GM12878 (cell line): Measurements from ENCODE around the gene KIFBP. TPM values are rescaled to one million over a fixed set of nuclear protein-coding genes. Genes with fewer than 3 reads are reported as not detected.

Experiments used
- ATAC-seq: fragments of 200-7000 bp; cut with Tn5 transposase; 3 replicates; pipeline ENCODE4 v1.9.1; 2020; ENCODE audit warnings: mild to moderate bottlenecking, moderate library complexity
- BruUV-seq: library from RNA; stranded (reverse); fragments of 400-500 nt; replicated peaks from 2 replicates; lab custom pipeline; 2021; lab: Mats Ljungman, UMichigan
- CTCF ChIA-PET: fragments of 300-600 bp; sonication (Branson Sonifier 250); formaldehyde crosslinking; extraction: SDS; loops from one replicate; lab custom pipeline; 2021; ENCODE audit warnings: inconsistent platforms; lab: Yijun Ruan, JAX
- POLR2A ChIA-PET: fragments of 350-600 bp; formaldehyde crosslinking; extraction: SDS; loops from one replicate; lab custom pipeline; 2021; ENCODE audit warnings: inconsistent platforms; lab: Charles Lee
- RAD21 ChIA-PET: fragments of 300-600 bp; sonication (Branson Sonifier 250); formaldehyde crosslinking; loops from one replicate; lab custom pipeline; 2023; ENCODE audit warnings: antibody characterized with exemption; ENCODE audit not compliant: unreplicated experiment; lab: Charles Lee
- SMC1A ChIA-PET: fragments of 300-600 bp; sonication (Branson Sonifier 250); formaldehyde crosslinking; loops from one replicate; lab custom pipeline; 2023; ENCODE audit not compliant: unreplicated experiment, uncharacterized antibody; lab: Charles Lee
- DNase-seq: peaks from one replicate; pipeline ENCODE4 v3.0.0-alpha.2; 2011; ENCODE audit warnings: low read depth, low spot score
- FAIRE-seq: peaks from 3 replicates; lab custom pipeline; 2011; peaks lifted over from hg19 to GRCh38; lab: Jason Lieb, UNC
- H2AFZ ChIP-seq: 2 replicates; pipeline ENCODE4 v1.6.0; 2011; ENCODE audit warnings: low read depth, low read length, control low read depth; ENCODE audit not compliant: control insufficient read depth
- H3K27ac ChIP-seq: 2 replicates; pipeline ENCODE4 v1.5.1; 2011; ENCODE audit warnings: control low read depth; ENCODE audit not compliant: control insufficient read depth, insufficient read depth
- H3K27me3 ChIP-seq, 2 experiments: replicated peaks in 1 of 2; 2 replicates each; pipeline versions ENCODE4 v1.6.0 to v1.6.1; 2011; ENCODE audit warnings: low read length in 1 of 2; ENCODE audit not compliant: control insufficient read depth in 2 of 2, insufficient read depth in 2 of 2
- H3K36me3 ChIP-seq, 2 experiments: 2 replicates each; pipeline ENCODE4 v1.5.1; 2011; ENCODE audit warnings: low read length in 1 of 2; ENCODE audit not compliant: control insufficient read depth in 2 of 2, insufficient read depth in 2 of 2
- H3K4me1 ChIP-seq: 2 replicates; pipeline ENCODE4 v1.6.1; 2011; ENCODE audit warnings: mild to moderate bottlenecking, low read length, moderate library complexity, mixed read lengths; ENCODE audit not compliant: control insufficient read depth, insufficient read depth
- H3K4me2 ChIP-seq: 2 replicates; pipeline ENCODE4 v1.6.0; 2011; ENCODE audit warnings: control low read depth; ENCODE audit not compliant: control insufficient read depth, insufficient read depth
- H3K4me3 ChIP-seq: fragments of 200-600 bp; sonication (generic); 2 replicates; pipeline ENCODE4 v1.5.1; 2016
- H3K79me2 ChIP-seq: 2 replicates; pipeline ENCODE4 v1.6.0; 2011; ENCODE audit warnings: low read length; ENCODE audit not compliant: control insufficient read depth, insufficient read depth
- H3K9ac ChIP-seq: 2 replicates; pipeline ENCODE4 v1.8.0; 2011; ENCODE audit warnings: low read length, control low read depth, mixed read lengths; ENCODE audit not compliant: control insufficient read depth, insufficient read depth
- H3K9me3 ChIP-seq: replicated peaks from 3 replicates; pipeline ENCODE4 v1.5.1; 2011; ENCODE audit warnings: mild to moderate bottlenecking, low read length; ENCODE audit not compliant: control insufficient read depth, insufficient read depth
- H4K20me1 ChIP-seq: 2 replicates; pipeline ENCODE4 v1.6.0; 2011; ENCODE audit not compliant: control insufficient read depth, insufficient read depth
- PRDM15 ChIP-seq: fragments of 450-650 bp; formaldehyde crosslinking; IDR thresholded peaks from 2 replicates; pipeline ENCODE4 v1.4.0; 2020; ENCODE audit warnings: mild to moderate bottlenecking, moderate library complexity
- SMC3 ChIP-seq: IDR thresholded peaks from 2 replicates; pipeline ENCODE4 v1.6.1; 2011; ENCODE audit warnings: low read length, improper control_type of control experiment, borderline replicate concordance
- TCF3 ChIP-seq: IDR thresholded peaks from 2 replicates; pipeline ENCODE4 v1.6.1; 2012; ENCODE audit warnings: low read depth, mild to moderate bottlenecking, low read length, borderline replicate concordance; ENCODE audit not compliant: insufficient read depth
- ZNF207 ChIP-seq: fragments of 450-650 bp; IDR thresholded peaks from 2 replicates; pipeline ENCODE4 v1.6.1; 2014; ENCODE audit warnings: antibody characterized with exemption, mild to moderate bottlenecking, borderline replicate concordance
- ZZZ3 ChIP-seq: IDR thresholded peaks from 2 replicates; pipeline ENCODE4 v1.6.1; 2011; ENCODE audit warnings: low read depth; ENCODE audit not compliant: control insufficient read depth, insufficient read length
- WGBS: methylation state at CpG from one replicate; pipeline ENCODE4 v1.1.6; 2016; ENCODE audit warnings: low lambda C conversion rate; ENCODE audit not compliant: insufficient replicate concordance, insufficient coverage; ENCODE audit errors: missing lambda C conversion rate; 5-methylcytosine and 5-hydroxymethylcytosine counted together
- in situ Hi-C: fragments of 300-500 bp; cut with MboI; formaldehyde crosslinking; loops from 9 replicates; pipeline ENCODE4 v1.14.3; 2018; ENCODE audit warnings: mixed read lengths
- intact Hi-C: fragments of 100-400 bp; cut with micrococcal nuclease; formaldehyde crosslinking; loops from one replicate; pipeline ENCODE4 v1.14.2; 2022; ENCODE audit not compliant: unreplicated experiment
- polyA plus RNA-seq, 11 experiments: library from polyadenylated mRNA; depleted of rRNA in 4 of 11; unstranded in 6 of 11; stranded (reverse) in 5 of 11; fragments of >200 nt; fragmentation: Nextera tagmentation in 4 of 11; fragmentation: Illumina TruSeq in 1 of 11; extraction: Ambion mirVana in 4 of 11; extraction: Trizol in 1 of 11; gene quantifications; 1 replicate in 1 of 11; 2 replicates in 10 of 11; pipeline versions ENCODE4 v1.2.1 to v1.2.3, GENCODE V29; 2011 to 2016; ENCODE audit warnings: inconsistent platforms in 2 of 11, missing spikeins in 2 of 11, low read depth in 1 of 11
- total RNA-seq, 4 experiments: library from RNA; depleted of rRNA in 3 of 4; stranded (reverse); fragments of >200 nt in 3 of 4; fragmentation: Illumina TruSeq in 1 of 4; extraction: Trizol in 1 of 4; gene quantifications; 2 replicates each; pipeline versions ENCODE4 v1.2.1 to v1.2.3, GENCODE V29; 2013 to 2021
- TF ChIP-seq, protein P1 (sequence below): IDR thresholded peaks from 2 replicates; pipeline ENCODE4 v1.6.1; 2011; ENCODE audit warnings: mild to moderate bottlenecking, low read depth, low read length, moderate library complexity; ENCODE audit not compliant: insufficient replicate concordance

Gene KIFBP
- total and polyA plus RNA-seq, 10 of the 15 experiments (the other 5 are each of a cell fraction or from before 2014, with no cell fraction given), result 8.6 to 29.5 (median 18.7) TPM

GRCh38 chr10:68959695-68960527 is 28.7 kb upstream of the KIFBP start:
- H3K27me3 ChIP-seq, result no peaks in the 10 kb centered on the region
- BruUV-seq, result TSS peak; percentile 18
- peaks cover 77% of the 10 kb centered on the region for H3K79me2 ChIP-seq
- H3K9me3 ChIP-seq, result no peaks in the 10 kb centered on the region
- H3K4me3 ChIP-seq, result peak overlapping the region; percentile 62
- 73% methylated on average over 4 of the region's 4 CpGs for WGBS
- ChIA-PET CTCF (interaction anchor here (0.7 to 2.4 kb wide), 6 partner anchors 11 to 447 kb away, joined by 3 to 10 read pairs (median 4); no protein-coding TSS in a partner anchor), RAD21 (interaction anchor here (1.7 kb wide), 1 partner anchor 28 kb away, joined by 6 read pairs; no protein-coding TSS in a partner anchor), POLR2A (interaction anchor here (0.5 to 1.9 kb wide), 6 partner anchors 8 to 172 kb away, joined by 3 to 5 read pairs (median 4); no protein-coding TSS in a partner anchor), SMC1A (interaction anchor here (0.8 to 4.9 kb wide), 8 partner anchors 9 to 156 kb away, joined by 3 to 15 read pairs (median 4); no protein-coding TSS in a partner anchor)
- in situ Hi-C loops (no loop called here), intact Hi-C loops (no loop called here)
- peak overlapping the region; percentile 11; the same call in 1 of the 2 replicates for H3K4me2 ChIP-seq
- no peaks in the 10 kb centered on the region for H3K4me1 ChIP-seq
- DNase-seq (no peak), ATAC-seq (no peak), FAIRE-seq (no peak)
- no peak overlapping the region for H3K27ac ChIP-seq
- no peak overlapping the region for H2AFZ ChIP-seq
- peaks cover 6 to 10% of the 10 kb centered on the region in 2 experiments; a peak in 3 of 4 replicates for H3K36me3 ChIP-seq
- TF ChIP-seq ZZZ3 (no peak), ZNF207 (no peak), SMC3 (no peak)
- H3K9ac ChIP-seq, result no peak overlapping the region
- H4K20me1 ChIP-seq, result no peaks in the 10 kb centered on the region

DNA sequence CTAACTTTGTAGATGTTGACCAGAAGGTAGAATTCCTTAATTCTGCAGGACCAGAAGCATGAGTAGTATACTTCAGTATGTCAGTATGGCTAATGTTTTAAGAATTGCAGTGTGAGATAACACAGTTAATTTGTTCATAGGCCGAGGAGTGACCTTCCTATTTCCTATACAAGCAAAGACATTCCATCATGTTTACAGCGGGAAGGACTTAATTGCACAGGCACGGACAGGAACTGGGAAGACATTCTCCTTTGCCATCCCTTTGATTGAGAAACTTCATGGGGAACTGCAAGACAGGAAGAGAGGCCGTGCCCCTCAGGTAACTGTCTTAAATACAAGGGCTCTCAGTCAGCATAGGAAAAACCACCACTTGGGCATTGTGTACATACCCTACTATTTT is 25.5 kb upstream of the KIFBP start:
- H3K9ac ChIP-seq, result no peak overlapping the region
- H3K36me3 ChIP-seq, result peaks cover 16% of the 10 kb centered on the region in 2 experiments; a peak in 3 of 4 replicates
- no peaks in the 10 kb centered on the region for H4K20me1 ChIP-seq
- POLR2A ChIA-PET, result interaction anchor here (0.6 kb wide), 1 partner anchor 168 kb away, joined by 3 read pairs; no protein-coding TSS in a partner anchor
- in situ Hi-C loops (no loop called here), intact Hi-C loops (no loop called here)
- no peaks in the 10 kb centered on the region for H3K9me3 ChIP-seq
- H3K4me2 ChIP-seq, result no peak overlapping the region
- RAD21 ChIA-PET, result no interaction called here
- H3K27me3 ChIP-seq, result no peaks in the 10 kb centered on the region
- SMC1A ChIA-PET, result interaction anchor here (1.0 kb wide), 1 partner anchor 162 kb away, joined by 3 read pairs; no protein-coding TSS in a partner anchor
- H2AFZ ChIP-seq, result no peak overlapping the region
- H3K27ac ChIP-seq, result no peak overlapping the region
- ATAC-seq (no peak), DNase-seq (no peak), FAIRE-seq (no peak)
- BruUV-seq, result no TSS peak
- no peak overlapping the region for H3K4me3 ChIP-seq
- no peaks in the 10 kb centered on the region for H3K4me1 ChIP-seq
- CTCF ChIA-PET, result no interaction called here
- WGBS, result 91% methylated on average over 4 of the region's 4 CpGs
- peaks cover 48% of the 10 kb centered on the region for H3K79me2 ChIP-seq
- TF ChIP-seq, protein P1, sequence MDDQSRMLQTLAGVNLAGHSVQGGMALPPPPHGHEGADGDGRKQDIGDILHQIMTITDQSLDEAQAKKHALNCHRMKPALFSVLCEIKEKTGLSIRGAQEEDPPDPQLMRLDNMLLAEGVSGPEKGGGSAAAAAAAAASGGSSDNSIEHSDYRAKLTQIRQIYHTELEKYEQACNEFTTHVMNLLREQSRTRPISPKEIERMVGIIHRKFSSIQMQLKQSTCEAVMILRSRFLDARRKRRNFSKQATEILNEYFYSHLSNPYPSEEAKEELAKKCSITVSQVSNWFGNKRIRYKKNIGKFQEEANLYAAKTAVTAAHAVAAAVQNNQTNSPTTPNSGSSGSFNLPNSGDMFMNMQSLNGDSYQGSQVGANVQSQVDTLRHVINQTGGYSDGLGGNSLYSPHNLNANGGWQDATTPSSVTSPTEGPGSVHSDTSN, result no peak
- no peak for TF ChIP-seq TCF3
- TF ChIP-seq PRDM15 (CRISPR knock-in tag), result no peak
